ENCODE data around the gene RYR2. TPM values are rescaled to one million over a fixed set of nuclear protein-coding genes. Genes with fewer than 3 reads are reported as not detected.

The RYR2 gene
- total RNA-seq, 6 experiments from 2014 or later: 0.02 to 0.43 (median 0.16) TPM

- Histone ChIP-seq H3K27ac (no peak overlapping the region), H3K9me3 (no peaks in the 10 kb centered on the region), H3K4me3 (no peak overlapping the region), H3K36me3 (no peaks in the 10 kb centered on the region), H3K27me3 (no peaks in the 10 kb centered on the region), H3K4me1 (no peaks in the 10 kb centered on the region)
- TF ChIP-seq CTCF (IDR thresholded peaks at IDR 0.05) (no peak), POLR2A (IDR thresholded peaks at IDR 0.05) (no peak)
- WGBS (ENCODE audit: insufficient coverage, low coverage, low lambda C conversion rate, missing lambda C conversion rate): 18% methylated on average over 5 of the region's 7 CpGs
- intact Hi-C loops (cut with DNase I): no loop called here
- no peak for DNase-seq
- no peak for ATAC-seq
These were observed 10.0 kb upstream of the RYR2 start for GRCh38 chr1:237032029-237032428.

- intact Hi-C loops (cut with DNase I): no loop called here
- Histone ChIP-seq H3K4me1 (no peaks in the 10 kb centered on the region), H3K9me3 (no peaks in the 10 kb centered on the region), H3K27ac (no peak overlapping the region), H3K4me3 (no peak overlapping the region), H3K36me3 (no peaks in the 10 kb centered on the region), H3K27me3 (no peaks in the 10 kb centered on the region)
- WGBS (ENCODE audit: insufficient coverage, low coverage, low lambda C conversion rate, missing lambda C conversion rate): 61% methylated on average over 4 of the region's 4 CpGs
- DNase-seq: no peak
- TF ChIP-seq POLR2A (IDR thresholded peaks at IDR 0.05) (no peak), CTCF (IDR thresholded peaks at IDR 0.05) (no peak)
- ATAC-seq: no peak
These were observed 8.9 kb upstream of the RYR2 start for GRCh38 chr1:237033061-237033460.

- Histone ChIP-seq H3K27ac (no peak overlapping the region), H3K9me3 (no peaks in the 10 kb centered on the region), H3K4me3 (no peak overlapping the region), H3K27me3 (no peaks in the 10 kb centered on the region), H3K4me1 (no peaks in the 10 kb centered on the region), H3K36me3 (no peaks in the 10 kb centered on the region)
- TF ChIP-seq CTCF (IDR thresholded peaks at IDR 0.05): no peak
- TF ChIP-seq POLR2A (IDR thresholded peaks at IDR 0.05): no peak
- DNase-seq (no peak), ATAC-seq (no peak)
- 49% methylated on average over 4 of the region's 4 CpGs for WGBS (ENCODE audit: insufficient coverage, low coverage, low lambda C conversion rate, missing lambda C conversion rate)
- intact Hi-C loops (cut with DNase I): no loop called here
These were observed 8.2 kb upstream of the RYR2 start for GRCh38 chr1:237033804-237034203.

GRCh38 chr1:237035759-237036158, 6.2 kb upstream of the RYR2 start:
- 71% methylated on average over 1 of the region's 1 CpG for WGBS (ENCODE audit: insufficient coverage, low coverage, low lambda C conversion rate, missing lambda C conversion rate)
- Histone ChIP-seq H3K27me3 (peaks cover 0 to 3% of the 10 kb centered on the region in 2 donors), H3K4me3 (no peak overlapping the region), H3K9me3 (no peaks in the 10 kb centered on the region), H3K27ac (no peak overlapping the region), H3K36me3 (no peaks in the 10 kb centered on the region), H3K4me1 (no peaks in the 10 kb centered on the region)
- ATAC-seq (no peak), DNase-seq (no peak)
- no peak for TF ChIP-seq POLR2A (IDR thresholded peaks at IDR 0.05)
- no peak for TF ChIP-seq CTCF (IDR thresholded peaks at IDR 0.05)
- intact Hi-C loops (cut with DNase I): no loop called here

GRCh38 chr1:237038211-237038610, 3.8 kb upstream of the RYR2 start:
- 75% methylated on average over 6 of the region's 6 CpGs for WGBS (ENCODE audit: insufficient coverage, low coverage, low lambda C conversion rate, missing lambda C conversion rate)
- ATAC-seq (no peak), DNase-seq (no peak)
- H3K4me1 ChIP-seq: no peaks in the 10 kb centered on the region
- H3K4me3 ChIP-seq: no peak overlapping the region
- no peak overlapping the region for H3K27ac ChIP-seq
- TF ChIP-seq POLR2A (IDR thresholded peaks at IDR 0.05) (no peak), CTCF (IDR thresholded peaks at IDR 0.05) (no peak)
- no peaks in the 10 kb centered on the region for H3K36me3 ChIP-seq
- intact Hi-C loops (cut with DNase I): no loop called here
- H3K27me3 ChIP-seq: peaks cover 0 to 24% of the 10 kb centered on the region in 2 donors
- H3K9me3 ChIP-seq: no peaks in the 10 kb centered on the region
